Astrocyte of the spinal cord (primary cell): ENCODE measurements around the gene NLRP4.

ENCODE experiments used
- DNase-seq: peaks from one replicate; pipeline ENCODE4 v3.0.0; 2011; ENCODE audit warnings: low read depth, low spot score
- H3K4me3 ChIP-seq: 2 replicates; pipeline ENCODE4 v1.5.1; 2011; ENCODE audit warnings: low read depth, mild to moderate bottlenecking, low read length, moderate library complexity
- CTCF ChIP-seq: IDR thresholded peaks from 2 replicates; pipeline ENCODE4 v1.5.1; 2012; ENCODE audit warnings: low read depth, mild to moderate bottlenecking, low read length, inconsistent platforms
- in situ Hi-C: cut with HindIII; loops from 2 replicates; pipeline ENCODE4 v1.10.0; 2017; ENCODE audit warnings: low sequenced_read_pairs

The NLRP4 gene

DNA sequence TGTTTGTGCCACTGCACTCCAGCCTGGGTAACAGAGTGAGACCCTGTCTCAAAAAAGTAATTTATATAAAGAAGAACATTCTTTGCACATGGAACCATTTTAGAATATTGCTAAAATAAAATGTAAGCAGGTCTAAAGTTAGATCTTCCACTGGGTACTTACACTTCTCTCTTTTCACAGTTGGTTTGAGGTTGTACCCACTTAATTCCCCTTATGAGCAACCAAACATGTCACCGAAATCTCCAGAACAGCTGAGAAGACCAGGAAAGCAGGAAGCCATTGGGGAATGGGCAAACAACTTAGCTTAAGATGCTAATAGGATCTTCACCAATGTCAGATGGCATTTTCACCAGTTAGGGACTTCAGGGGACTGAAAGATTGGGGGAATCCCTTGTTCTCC, 18.8 kb downstream of the NLRP4 start:
- no peak for TF ChIP-seq CTCF
- in situ Hi-C loops = no loop called here
- DNase-seq = no peak
- no peak overlapping the region for H3K4me3 ChIP-seq

DNA sequence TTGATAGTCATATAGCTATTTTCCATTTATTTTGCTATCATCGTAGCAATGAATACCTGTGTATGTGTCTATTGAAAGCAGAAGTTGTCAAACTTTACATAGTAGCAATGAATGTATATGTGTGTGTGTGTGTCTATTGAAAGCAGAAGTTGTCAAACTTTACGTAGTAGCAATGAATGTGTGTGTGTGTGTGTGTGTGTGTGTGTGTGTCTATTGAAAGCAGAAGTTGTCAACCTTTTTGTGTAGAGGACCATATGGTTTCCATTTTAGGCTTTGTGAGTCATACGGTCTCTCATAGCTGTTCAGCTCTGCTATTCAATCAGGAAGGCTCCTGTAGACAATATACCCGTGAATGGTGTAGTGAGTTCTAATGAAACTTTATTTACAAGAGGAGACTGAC, 20.8 kb downstream of the NLRP4 start:
- DNase-seq = no peak
- in situ Hi-C loops = no loop called here
- no peak for TF ChIP-seq CTCF
- no peak overlapping the region for H3K4me3 ChIP-seq

- TF ChIP-seq CTCF = no peak
- H3K4me3 ChIP-seq = no peak overlapping the region
- in situ Hi-C loops = no loop called here
These were observed 21.6 kb downstream of the NLRP4 start for GRCh38 chr19:55857974-55858373.

GRCh38 chr19:55858401-55858800, 22.1 kb downstream of the NLRP4 start:
- H3K4me3 ChIP-seq = no peak overlapping the region
- no peak for TF ChIP-seq CTCF
- no peak for DNase-seq
- in situ Hi-C loops = no loop called here

More at GRCh38 chr19:55857974-55858373, 21.6 kb downstream of the NLRP4 start:
- no peak for DNase-seq

DNA sequence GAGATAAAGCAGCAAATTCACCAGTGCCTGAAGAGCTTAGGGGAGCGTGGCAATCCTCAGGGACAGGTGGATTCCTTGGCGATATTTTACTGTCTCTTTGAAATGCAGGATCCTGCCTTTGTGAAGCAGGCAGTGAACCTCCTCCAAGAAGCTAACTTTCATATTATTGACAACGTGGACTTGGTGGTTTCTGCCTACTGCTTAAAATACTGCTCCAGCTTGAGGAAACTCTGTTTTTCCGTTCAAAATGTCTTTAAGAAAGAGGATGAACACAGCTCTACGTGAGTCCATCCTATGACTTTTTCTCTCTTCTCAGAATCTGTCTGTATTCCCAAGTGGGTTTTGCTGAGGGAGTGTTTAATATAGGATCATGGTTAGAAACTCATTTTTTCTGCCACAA, 22.6 kb downstream of the NLRP4 start:
- no peak overlapping the region for H3K4me3 ChIP-seq
- TF ChIP-seq CTCF = no peak
- DNase-seq = no peak
- in situ Hi-C loops = no loop called here

- in situ Hi-C loops = no loop called here
These were observed 30.2 kb downstream of the NLRP4 start for GRCh38 chr19:55866521-55866920.

More at GRCh38 chr19:55866521-55866920, 30.2 kb downstream of the NLRP4 start:
- DNase-seq = no peak
- no peak for TF ChIP-seq CTCF
- H3K4me3 ChIP-seq = no peak overlapping the region
